Left kidney (tissue), 2 donors: ENCODE results near the gene CPLANE1. TPM values are rescaled to one million over a fixed set of nuclear protein-coding genes. Genes with fewer than 3 reads are reported as not detected.

Experiments used
- DNase-seq: peaks from one replicate; pipeline ENCODE4 v3.0.0-alpha.2; 2013
- polyA plus RNA-seq: library from polyadenylated mRNA; unstranded; fragments of 120-200 nt; gene quantifications from one replicate; pipeline ENCODE4 v1.2.1, GENCODE V29; 2013; ENCODE audit not compliant: insufficient read length

CPLANE1 gene
- polyA plus RNA-seq, 1 donor, result 44.2 TPM

- DNase-seq, result no peak
These were observed 185.4 kb downstream of the CPLANE1 start for GRCh38 chr5:37063739-37064138.

GRCh38 chr5:37060030-37060429 is 189.1 kb downstream of the CPLANE1 start:
- DNase-seq, result no peak

- DNase-seq, result no peak
These were observed 192.4 kb downstream of the CPLANE1 start for GRCh38 chr5:37056762-37057161.

Other genes starting within 250 kb of the CPLANE1 start
- 34.9 TPM for gene NUP155, start 121.7 kb upstream of the CPLANE1 start, polyA plus RNA-seq
- 56.7 TPM for gene WDR70, start 129.9 kb upstream of the CPLANE1 start, polyA plus RNA-seq